ENCODE measurements around the gene SF1.

Gene SF1

DNA sequence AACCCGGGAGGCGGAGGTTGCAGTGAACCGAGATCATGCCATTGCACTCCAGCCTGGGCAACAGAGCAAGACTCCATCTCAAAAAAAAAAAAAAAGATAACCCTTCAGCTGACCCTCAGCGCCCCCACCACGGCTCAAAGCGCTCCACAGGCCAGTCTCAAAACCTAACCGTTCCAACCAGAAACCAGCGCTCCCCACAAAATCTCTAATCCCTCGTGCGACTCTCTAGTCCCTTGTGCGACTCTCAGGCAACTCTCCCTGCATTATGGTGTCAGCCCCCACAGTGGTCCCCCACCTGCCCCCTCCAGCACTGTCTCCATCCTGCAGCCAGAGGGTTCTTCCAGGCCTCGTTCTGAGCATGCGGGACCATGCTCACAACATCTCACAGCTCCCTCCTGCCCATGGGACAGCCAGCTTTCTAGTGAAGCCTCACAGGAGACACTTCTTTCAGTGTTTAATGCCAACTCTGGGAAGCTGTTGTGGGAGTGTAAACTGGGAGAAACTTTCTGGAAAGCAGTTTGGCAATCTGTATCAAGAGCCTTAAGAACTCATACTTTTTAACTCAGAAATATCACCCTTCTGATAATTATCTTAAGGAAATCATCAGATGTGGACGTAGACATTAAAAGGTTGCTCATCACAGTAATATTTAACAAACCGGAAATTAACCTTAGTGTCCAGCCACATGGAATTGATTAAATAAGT lies 30.2 kb downstream of the SF1 start:
- Histone ChIP-seq H3K4me3 (no peak overlapping the region), H3K27ac (no peak overlapping the region)
- TF ChIP-seq, protein P1, sequence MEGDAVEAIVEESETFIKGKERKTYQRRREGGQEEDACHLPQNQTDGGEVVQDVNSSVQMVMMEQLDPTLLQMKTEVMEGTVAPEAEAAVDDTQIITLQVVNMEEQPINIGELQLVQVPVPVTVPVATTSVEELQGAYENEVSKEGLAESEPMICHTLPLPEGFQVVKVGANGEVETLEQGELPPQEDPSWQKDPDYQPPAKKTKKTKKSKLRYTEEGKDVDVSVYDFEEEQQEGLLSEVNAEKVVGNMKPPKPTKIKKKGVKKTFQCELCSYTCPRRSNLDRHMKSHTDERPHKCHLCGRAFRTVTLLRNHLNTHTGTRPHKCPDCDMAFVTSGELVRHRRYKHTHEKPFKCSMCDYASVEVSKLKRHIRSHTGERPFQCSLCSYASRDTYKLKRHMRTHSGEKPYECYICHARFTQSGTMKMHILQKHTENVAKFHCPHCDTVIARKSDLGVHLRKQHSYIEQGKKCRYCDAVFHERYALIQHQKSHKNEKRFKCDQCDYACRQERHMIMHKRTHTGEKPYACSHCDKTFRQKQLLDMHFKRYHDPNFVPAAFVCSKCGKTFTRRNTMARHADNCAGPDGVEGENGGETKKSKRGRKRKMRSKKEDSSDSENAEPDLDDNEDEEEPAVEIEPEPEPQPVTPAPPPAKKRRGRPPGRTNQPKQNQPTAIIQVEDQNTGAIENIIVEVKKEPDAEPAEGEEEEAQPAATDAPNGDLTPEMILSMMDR (IDR thresholded peaks at IDR 0.05): no peak
- no peak for DNase-seq (ENCODE audit: low spot score)

DNA sequence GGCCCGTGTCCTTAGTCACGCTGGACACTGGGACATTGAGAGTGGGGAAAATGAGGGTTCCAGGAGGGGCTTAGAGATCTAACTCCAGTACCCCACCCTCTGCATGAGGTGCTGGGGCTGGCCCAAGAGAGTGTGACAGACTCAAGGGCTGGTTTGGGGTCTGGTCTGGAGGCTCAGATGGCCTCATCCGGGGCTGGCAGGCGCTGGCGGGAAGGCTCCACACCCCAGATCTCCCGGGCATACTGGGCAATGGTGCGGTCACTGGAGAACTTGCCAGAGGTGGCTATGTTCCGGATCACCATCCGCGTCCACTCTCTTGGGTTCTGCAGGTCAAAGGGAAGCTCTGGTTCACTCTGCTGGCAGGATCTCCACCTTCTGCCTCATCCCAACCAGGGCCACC lies 31.9 kb downstream of the SF1 start:
- H3K27ac ChIP-seq: peak overlapping the region; percentile 91 to 99
- TF ChIP-seq, protein P1 (IDR thresholded peaks at IDR 0.05): no peak
- DNase-seq (ENCODE audit: low spot score): no peak
- H3K4me3 ChIP-seq: peak overlapping the region; percentile 76

DNA sequence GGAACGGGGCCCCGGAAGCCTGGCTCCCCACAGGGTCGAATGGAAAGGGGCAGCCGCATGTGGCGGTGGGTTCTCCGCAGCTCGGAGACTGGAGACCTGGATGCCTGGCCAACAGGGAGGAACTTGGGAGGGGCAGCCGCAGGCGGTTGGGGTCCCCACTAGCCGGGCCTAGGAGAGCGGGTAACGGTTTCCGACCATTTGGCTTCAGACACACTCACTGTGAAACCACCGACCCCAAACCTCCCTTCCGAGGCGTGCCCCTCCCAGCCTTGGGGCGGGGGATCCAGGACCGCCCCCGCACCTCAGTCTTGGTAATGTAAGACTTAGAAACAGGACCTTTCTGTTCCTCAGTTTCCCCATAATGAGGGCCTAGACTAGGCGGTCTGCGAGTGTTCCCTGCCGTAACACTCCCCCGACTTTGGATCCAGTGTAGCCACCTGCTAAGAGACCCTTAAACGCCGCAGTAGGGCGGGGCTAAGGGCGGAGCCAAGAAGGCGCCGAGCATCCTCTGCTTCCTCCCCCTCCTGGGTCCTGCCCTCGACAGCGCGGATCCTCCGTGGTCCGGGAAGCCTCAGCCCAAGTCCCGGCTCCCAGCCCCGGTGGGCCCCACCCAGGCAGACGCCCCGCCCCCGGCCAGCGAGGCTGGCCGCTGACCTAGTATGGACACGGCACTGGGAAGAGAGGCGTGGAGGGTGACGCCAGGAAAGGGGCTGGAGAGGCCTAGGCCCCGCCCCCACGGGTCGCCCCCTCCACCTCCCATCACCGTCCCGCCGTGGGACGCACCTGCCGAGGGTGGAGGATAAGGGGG lies 32.6 kb downstream of the SF1 start:
- H3K27ac ChIP-seq: peak overlapping the region; percentile 91 to 99
- TF ChIP-seq, protein P1 (IDR thresholded peaks at IDR 0.05): no peak
- peak overlapping the region; percentile 76 for H3K4me3 ChIP-seq
- peak; percentile 97 for DNase-seq (ENCODE audit: low spot score)

DNA sequence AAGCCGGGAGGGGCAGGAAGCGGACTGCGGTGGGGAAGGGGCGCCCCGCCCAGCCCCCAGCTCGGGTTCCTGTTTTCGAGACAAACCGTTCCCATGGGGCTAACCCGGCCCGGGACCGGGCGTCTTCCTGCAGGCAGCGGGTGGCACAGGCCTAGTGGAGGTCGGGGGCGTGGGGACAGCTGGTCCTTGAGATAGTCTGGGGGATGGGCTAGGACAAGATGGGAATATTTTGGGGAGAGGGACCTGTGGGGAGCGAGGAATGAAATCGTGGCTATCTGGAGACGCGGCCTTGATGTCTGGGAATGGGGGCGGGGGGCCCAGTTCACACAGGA lies 33.2 kb downstream of the SF1 start:
- Histone ChIP-seq H3K27ac (peak overlapping the region; percentile 91 to 99), H3K4me3 (peak overlapping the region; percentile 76)
- no peak for DNase-seq (ENCODE audit: low spot score)
- TF ChIP-seq, protein P1 (IDR thresholded peaks at IDR 0.05): no peak

DNA sequence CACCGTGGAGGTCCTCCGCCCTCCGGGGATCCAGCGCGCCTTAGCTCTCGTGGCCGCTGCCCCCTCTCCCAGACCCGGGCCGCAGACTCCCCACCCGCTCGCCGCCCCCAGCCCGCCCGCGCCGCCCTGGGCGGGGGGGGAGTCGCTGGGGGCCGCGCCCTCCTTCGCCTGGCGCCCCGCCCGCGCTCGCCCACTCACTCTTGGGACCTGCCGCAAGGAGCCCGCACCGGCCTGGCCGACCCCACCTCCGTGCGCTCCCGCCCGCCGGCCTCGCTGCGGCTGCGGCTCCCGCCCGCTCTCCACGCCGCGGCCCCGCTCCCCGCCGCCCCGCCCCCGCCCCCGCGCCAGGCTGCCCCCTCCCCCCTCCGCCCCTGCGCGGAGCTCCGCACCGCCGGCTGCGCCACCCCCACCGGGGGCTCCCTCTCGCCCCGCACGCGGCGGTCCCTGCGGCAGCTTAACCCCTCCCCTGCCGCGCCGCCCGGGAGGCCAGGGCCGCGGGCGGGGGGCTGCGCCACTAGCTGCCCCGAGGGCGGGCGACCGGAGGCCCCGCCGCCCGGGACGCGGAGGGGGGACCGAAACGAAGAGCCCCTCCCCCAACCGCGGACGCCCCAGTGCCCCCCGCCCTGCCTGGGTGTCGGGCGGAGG lies 33.7 kb downstream of the SF1 start:
- Histone ChIP-seq H3K27ac (peak overlapping the region; percentile 91 to 99), H3K4me3 (peak overlapping the region; percentile 76)
- TF ChIP-seq, protein P1 (IDR thresholded peaks at IDR 0.05): no peak
- DNase-seq (ENCODE audit: low spot score): no peak

DNA sequence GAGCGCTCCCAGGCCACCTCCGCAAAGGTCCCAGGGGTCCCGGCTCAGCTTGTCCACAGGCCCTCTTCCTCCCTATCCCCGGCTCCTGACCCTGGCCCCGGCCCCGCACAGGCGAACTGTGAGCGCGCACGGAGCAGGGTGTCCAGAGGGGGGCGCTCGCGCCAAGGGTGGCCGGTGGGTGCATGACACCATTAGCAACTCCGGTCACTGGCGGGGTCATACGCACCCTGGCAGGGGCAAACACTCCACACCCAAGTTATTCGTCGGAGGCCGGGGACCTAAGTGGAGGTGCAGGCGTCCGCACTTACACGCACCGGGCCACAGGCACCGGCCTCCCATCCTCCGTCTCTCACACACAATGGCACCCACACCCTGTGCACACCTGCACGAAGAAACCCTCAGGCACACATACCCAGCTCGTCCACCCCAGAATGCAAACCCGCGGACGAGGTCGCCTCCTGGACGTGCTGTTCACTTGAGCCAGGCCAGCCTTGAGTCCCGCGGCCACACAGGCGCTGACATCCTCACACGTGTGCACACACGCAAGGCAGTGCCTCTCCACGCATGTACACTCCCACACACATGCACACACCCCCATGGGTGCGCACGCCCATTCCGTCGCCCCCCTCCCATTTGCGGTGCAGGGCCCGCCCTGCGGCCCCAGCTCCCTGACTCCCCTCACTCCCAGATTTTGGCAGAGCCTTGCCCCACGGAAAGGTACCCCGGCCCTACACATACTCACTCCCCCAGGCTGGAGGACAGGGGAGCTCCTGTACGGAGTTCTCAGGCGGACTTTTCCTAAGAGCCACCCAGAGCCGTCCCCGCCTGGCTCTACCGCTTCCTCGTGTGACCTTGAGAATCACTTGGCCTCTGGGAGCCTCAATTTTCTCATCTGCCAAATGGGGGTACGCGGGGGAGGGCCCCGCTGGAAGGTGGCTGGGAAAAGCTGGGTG lies 34.5 kb downstream of the SF1 start, which contains the start of gene RASGRP2:
Gene RASGRP2, minus strand, starts transcription at position 552 of the 953 bp plus-strand sequence. CDS start 1,276 bp downstream, outside the sequence.
- peak within 1 kb of the TSS; percentile 76 for H3K4me3 ChIP-seq
- TF ChIP-seq, protein P1 (IDR thresholded peaks at IDR 0.05): peak; percentile 52

More for the DNA sequence above, 34.5 kb downstream of the SF1 start, which contains the start of gene RASGRP2:
- peak within 1 kb of the TSS; percentile 91 to 99 for H3K27ac ChIP-seq
- peak; percentile 88 for DNase-seq (ENCODE audit: low spot score)
